ENCODE data around the gene TUBB3. TPM values are rescaled to one million over a fixed set of nuclear protein-coding genes. Genes with fewer than 3 reads are reported as not detected.
"Not testable (repeated sequence)": the region's sequence is repeated elsewhere in the genome, so short reads cannot be mapped to it uniquely, and the experiment has no call there.

Gene TUBB3
- polyA plus RNA-seq (2012; ENCODE audit: insufficient read depth, insufficient read length, low read depth), result 710 TPM

DNA sequence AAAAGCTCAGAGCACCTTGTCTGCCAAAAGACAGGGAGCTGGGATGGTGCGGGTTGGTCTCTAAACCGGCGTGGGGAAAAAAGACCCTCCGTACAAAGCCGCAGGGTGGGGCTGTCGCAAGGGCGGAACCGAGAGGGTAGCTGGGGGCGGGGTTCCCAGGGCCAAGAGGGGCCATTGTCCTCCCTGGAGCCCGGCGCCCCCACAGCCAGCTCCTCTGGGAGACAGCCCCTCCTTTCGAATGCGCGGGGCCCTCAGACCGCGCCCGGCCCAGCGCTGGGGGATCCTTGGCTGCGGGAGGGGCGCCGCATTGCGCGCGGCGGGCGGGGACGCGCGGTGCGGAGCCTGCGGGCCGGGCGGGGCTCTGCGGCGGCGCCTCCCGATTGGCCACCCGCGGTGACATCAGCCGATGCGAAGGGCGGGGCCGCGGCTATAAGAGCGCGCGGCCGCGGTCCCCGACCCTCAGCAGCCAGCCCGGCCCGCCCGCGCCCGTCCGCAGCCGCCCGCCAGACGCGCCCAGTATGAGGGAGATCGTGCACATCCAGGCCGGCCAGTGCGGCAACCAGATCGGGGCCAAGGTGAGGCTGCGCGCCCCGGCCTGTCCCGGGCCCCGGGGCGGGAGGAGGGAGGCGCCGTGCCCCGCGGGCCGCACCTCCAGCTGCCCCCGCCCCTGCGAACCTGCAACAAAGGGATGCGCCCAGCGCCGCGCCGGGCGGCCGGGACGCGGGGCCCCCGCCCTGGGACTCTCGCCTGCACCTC lies at the start of gene TUBB3:
Gene TUBB3, plus strand, starts transcription at position 459 of the 756 bp plus-strand sequence. Its CDS starts 60 bp downstream, at position 519.
- peak; percentile 94 for DNase-seq
- peak; percentile 5; the same call in 1 of the 2 replicates for TF ChIP-seq CTCF (IDR thresholded peaks at IDR 0.05; ENCODE audit: low read depth, low read length)
- Histone ChIP-seq H3K36me3 (peaks cover 15% of the 10 kb centered on the region), H3K4me1 (peaks cover 20% of the 10 kb centered on the region), H3K4me3 (ENCODE audit: low read depth, low read length) (peak within 1 kb of the TSS; percentile 91), H3K9me3 (no peaks in the 10 kb centered on the region), H3K27me3 (no peaks in the 10 kb centered on the region)

- peak; percentile 97 for DNase-seq
- no peak for TF ChIP-seq CTCF (IDR thresholded peaks at IDR 0.05; ENCODE audit: low read depth, low read length)
Measured at GRCh38 chr16:89873972-89874689, 49.0 kb upstream of the TUBB3 start.

GRCh38 chr16:89879123-89879522 lies 44.0 kb upstream of the TUBB3 start:
- H3K27me3 ChIP-seq; DNase-seq; H3K9me3 ChIP-seq; H3K4me3 ChIP-seq (ENCODE audit: low read depth, low read length); H3K4me1 ChIP-seq: not testable (repeated sequence)
- peaks cover 71% of the 10 kb centered on the region for H3K36me3 ChIP-seq

More at GRCh38 chr16:89873972-89874689, 49.0 kb upstream of the TUBB3 start:
- H3K4me3 ChIP-seq (ENCODE audit: low read depth, low read length), result peak overlapping the region; percentile 79
- peaks cover 6% of the 10 kb centered on the region for H3K4me1 ChIP-seq
- H3K27me3 ChIP-seq, result no peaks in the 10 kb centered on the region
- H3K36me3 ChIP-seq, result peaks cover 27% of the 10 kb centered on the region
- H3K9me3 ChIP-seq, result peaks cover 2% of the 10 kb centered on the region; the same call in 1 of the 2 replicates

- no peak overlapping the region for H3K4me3 ChIP-seq (ENCODE audit: low read depth, low read length)
- no peak for TF ChIP-seq CTCF (IDR thresholded peaks at IDR 0.05; ENCODE audit: low read depth, low read length)
- H3K36me3 ChIP-seq, result peaks cover 73% of the 10 kb centered on the region
- no peaks in the 10 kb centered on the region for H3K9me3 ChIP-seq
- H3K4me1 ChIP-seq, result no peaks in the 10 kb centered on the region
- no peaks in the 10 kb centered on the region for H3K27me3 ChIP-seq
- no peak for DNase-seq
Measured at GRCh38 chr16:89880477-89881367, 42.4 kb upstream of the TUBB3 start.

DNA sequence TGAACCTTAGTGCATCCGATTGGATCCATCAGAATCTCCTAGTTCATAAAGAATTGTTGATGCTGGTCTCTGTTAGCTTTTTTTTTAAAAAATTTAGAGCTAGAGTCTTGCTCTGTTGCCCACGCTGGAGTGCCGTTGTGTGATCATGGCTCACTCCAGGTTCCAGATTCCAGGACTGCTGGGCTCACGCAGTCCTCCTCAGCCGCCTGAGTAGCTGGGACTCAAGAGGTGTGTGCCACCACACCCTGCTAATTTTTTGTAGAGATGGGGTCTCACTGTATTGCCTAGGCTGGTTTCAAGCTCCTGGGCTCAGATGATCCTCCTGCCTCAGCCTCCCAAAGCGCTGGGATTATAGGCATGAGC lies 41.8 kb upstream of the TUBB3 start:
- no peak for DNase-seq
- Histone ChIP-seq H3K4me1 (no peaks in the 10 kb centered on the region), H3K9me3 (no peaks in the 10 kb centered on the region), H3K4me3 (ENCODE audit: low read depth, low read length) (no peak overlapping the region), H3K27me3 (no peaks in the 10 kb centered on the region), H3K36me3 (peaks cover 74% of the 10 kb centered on the region)
- TF ChIP-seq CTCF (IDR thresholded peaks at IDR 0.05; ENCODE audit: low read depth, low read length), result no peak

GRCh38 chr16:89883346-89884040 lies 39.6 kb upstream of the TUBB3 start:
- no peak for DNase-seq
- Histone ChIP-seq H3K4me1 (no peaks in the 10 kb centered on the region), H3K4me3 (ENCODE audit: low read depth, low read length) (no peak overlapping the region), H3K9me3 (no peaks in the 10 kb centered on the region), H3K36me3 (peaks cover 83% of the 10 kb centered on the region), H3K27me3 (no peaks in the 10 kb centered on the region)
- TF ChIP-seq CTCF (IDR thresholded peaks at IDR 0.05; ENCODE audit: low read depth, low read length), result no peak
